Measurements from ENCODE around the gene ADAMTS14.
"Not testable (repeated sequence)": the region's sequence is repeated elsewhere in the genome, so short reads cannot be mapped to it uniquely, and the experiment has no call there.

ADAMTS14 gene

GRCh38 chr10:70663458-70664409, 8.6 kb upstream of the ADAMTS14 start:
- H3K4me3 Mint-ChIP-seq, H3K27me3 Mint-ChIP-seq, DNase-seq: not testable (repeated sequence)

GRCh38 chr10:70664702-70665195, 7.6 kb upstream of the ADAMTS14 start:
- Mint-ChIP-seq H3K4me1 (ENCODE audit: low read depth) (no peaks in the 10 kb centered on the region), H3K27ac (no peak overlapping the region), H3K4me3 (no peak overlapping the region), H3K27me3 (peaks cover 9% of the 10 kb centered on the region), H3K36me3 (ENCODE audit: low read depth) (no peaks in the 10 kb centered on the region), H3K9me3 (peaks cover 5% of the 10 kb centered on the region)
- DNase-seq, result no peak

More at GRCh38 chr10:70663458-70664409, 8.6 kb upstream of the ADAMTS14 start:
- not testable (repeated sequence) for H3K4me1 Mint-ChIP-seq (ENCODE audit: low read depth); H3K27ac Mint-ChIP-seq; H3K36me3 Mint-ChIP-seq (ENCODE audit: low read depth); H3K9me3 Mint-ChIP-seq

GRCh38 chr10:70666960-70667798, 5.1 kb upstream of the ADAMTS14 start:
- no peaks in the 10 kb centered on the region for H3K36me3 Mint-ChIP-seq (ENCODE audit: low read depth)
- H3K4me3 Mint-ChIP-seq, result no peak overlapping the region
- H3K4me1 Mint-ChIP-seq (ENCODE audit: low read depth), result peaks cover 4% of the 10 kb centered on the region
- H3K27ac Mint-ChIP-seq, result no peak overlapping the region
- DNase-seq, result no peak
- peaks cover 5% of the 10 kb centered on the region for H3K9me3 Mint-ChIP-seq
- H3K27me3 Mint-ChIP-seq, result peaks cover 20% of the 10 kb centered on the region

- H3K27me3 Mint-ChIP-seq, result peaks cover 21% of the 10 kb centered on the region
- DNase-seq; H3K9me3 Mint-ChIP-seq; H3K4me1 Mint-ChIP-seq (ENCODE audit: low read depth); H3K27ac Mint-ChIP-seq; H3K4me3 Mint-ChIP-seq; H3K36me3 Mint-ChIP-seq (ENCODE audit: low read depth): not testable (repeated sequence)
Measured at GRCh38 chr10:70667818-70668217, 4.5 kb upstream of the ADAMTS14 start.

GRCh38 chr10:70668454-70668970, 3.8 kb upstream of the ADAMTS14 start:
- Mint-ChIP-seq H3K4me3 (no peak overlapping the region), H3K36me3 (ENCODE audit: low read depth) (no peaks in the 10 kb centered on the region), H3K27ac (no peak overlapping the region), H3K4me1 (ENCODE audit: low read depth) (peaks cover 7% of the 10 kb centered on the region), H3K9me3 (peaks cover 5% of the 10 kb centered on the region), H3K27me3 (peaks cover 28% of the 10 kb centered on the region)
- DNase-seq, result no peak

- no peaks in the 10 kb centered on the region for H3K36me3 Mint-ChIP-seq (ENCODE audit: low read depth)
- peaks cover 33% of the 10 kb centered on the region for H3K27me3 Mint-ChIP-seq
- H3K4me3 Mint-ChIP-seq, result no peak overlapping the region
- peaks cover 5% of the 10 kb centered on the region for H3K9me3 Mint-ChIP-seq
- peaks cover 7% of the 10 kb centered on the region for H3K4me1 Mint-ChIP-seq (ENCODE audit: low read depth)
- DNase-seq, result no peak
- no peak overlapping the region for H3K27ac Mint-ChIP-seq
Measured at GRCh38 chr10:70669015-70669414, 3.3 kb upstream of the ADAMTS14 start.

GRCh38 chr10:70669732-70670317, 2.5 kb upstream of the ADAMTS14 start:
- no peaks in the 10 kb centered on the region for H3K36me3 Mint-ChIP-seq (ENCODE audit: low read depth)
- peaks cover 5% of the 10 kb centered on the region for H3K9me3 Mint-ChIP-seq
- no peak overlapping the region for H3K4me3 Mint-ChIP-seq
- DNase-seq, result no peak
- peaks cover 7% of the 10 kb centered on the region for H3K4me1 Mint-ChIP-seq (ENCODE audit: low read depth)
- peaks cover 41% of the 10 kb centered on the region for H3K27me3 Mint-ChIP-seq
- no peak overlapping the region for H3K27ac Mint-ChIP-seq

- Mint-ChIP-seq H3K27ac (no peak overlapping the region), H3K4me3 (peak overlapping the region; percentile 54), H3K9me3 (peaks cover 5% of the 10 kb centered on the region), H3K36me3 (ENCODE audit: low read depth) (no peaks in the 10 kb centered on the region), H3K4me1 (ENCODE audit: low read depth) (peaks cover 7% of the 10 kb centered on the region), H3K27me3 (peaks cover 52% of the 10 kb centered on the region)
- DNase-seq, result no peak
Measured at GRCh38 chr10:70671619-70672164, 614 bp upstream of the ADAMTS14 start.

- peaks cover 10% of the 10 kb centered on the region for H3K4me1 Mint-ChIP-seq (ENCODE audit: low read depth)
- no peak for DNase-seq
- no peaks in the 10 kb centered on the region for H3K36me3 Mint-ChIP-seq (ENCODE audit: low read depth)
- peak overlapping the region; percentile 63 for H3K4me3 Mint-ChIP-seq
- no peak overlapping the region for H3K27ac Mint-ChIP-seq
- H3K9me3 Mint-ChIP-seq, result peaks cover 4% of the 10 kb centered on the region
- peaks cover 52% of the 10 kb centered on the region for H3K27me3 Mint-ChIP-seq
Measured at GRCh38 chr10:70673043-70673928, 980 bp downstream of the ADAMTS14 start.

GRCh38 chr10:70673929-70674559, 1.7 kb downstream of the ADAMTS14 start:
- DNase-seq, result no peak
- peaks cover 46% of the 10 kb centered on the region for H3K27me3 Mint-ChIP-seq
- H3K27ac Mint-ChIP-seq, result no peak overlapping the region
- H3K4me1 Mint-ChIP-seq (ENCODE audit: low read depth), result peaks cover 10% of the 10 kb centered on the region
- H3K36me3 Mint-ChIP-seq (ENCODE audit: low read depth), result no peaks in the 10 kb centered on the region
- no peak overlapping the region for H3K4me3 Mint-ChIP-seq
- no peaks in the 10 kb centered on the region for H3K9me3 Mint-ChIP-seq

GRCh38 chr10:70674560-70675495, 2.5 kb downstream of the ADAMTS14 start:
- Mint-ChIP-seq H3K27me3 (peaks cover 46% of the 10 kb centered on the region), H3K9me3 (no peaks in the 10 kb centered on the region), H3K4me3 (no peak overlapping the region), H3K4me1 (ENCODE audit: low read depth) (peaks cover 10% of the 10 kb centered on the region), H3K36me3 (ENCODE audit: low read depth) (no peaks in the 10 kb centered on the region), H3K27ac (no peak overlapping the region)
- no peak for DNase-seq

GRCh38 chr10:70675496-70676161, 3.3 kb downstream of the ADAMTS14 start:
- Mint-ChIP-seq H3K36me3 (ENCODE audit: low read depth) (no peaks in the 10 kb centered on the region), H3K27me3 (peaks cover 46% of the 10 kb centered on the region), H3K4me1 (ENCODE audit: low read depth) (peaks cover 10% of the 10 kb centered on the region), H3K9me3 (no peaks in the 10 kb centered on the region), H3K27ac (no peak overlapping the region), H3K4me3 (no peak overlapping the region)
- no peak for DNase-seq
